Measurements from ENCODE around the gene TBX2.

TBX2 gene

GRCh38 chr17:61413661-61414126 is 14.1 kb downstream of the TBX2 start:
- no peak for TF ChIP-seq CTCF (conservative IDR thresholded peaks at IDR 0.05; ENCODE audit: low read depth, low read length)
- DNase-seq (ENCODE audit: low read depth) = no peak
- no peak overlapping the region for H3K4me3 ChIP-seq (ENCODE audit: low read length)

GRCh38 chr17:61414141-61414935 is 14.7 kb downstream of the TBX2 start:
- no peak for DNase-seq (ENCODE audit: low read depth)
- H3K4me3 ChIP-seq (ENCODE audit: low read length) = no peak overlapping the region
- no peak for TF ChIP-seq CTCF (conservative IDR thresholded peaks at IDR 0.05; ENCODE audit: low read depth, low read length)

- DNase-seq (ENCODE audit: low read depth) = no peak
- no peak for TF ChIP-seq CTCF (conservative IDR thresholded peaks at IDR 0.05; ENCODE audit: low read depth, low read length)
- no peak overlapping the region for H3K4me3 ChIP-seq (ENCODE audit: low read length)
These were observed 15.3 kb downstream of the TBX2 start for GRCh38 chr17:61414936-61415251.

- H3K4me3 ChIP-seq (ENCODE audit: low read length) = no peak overlapping the region
- no peak for TF ChIP-seq CTCF (conservative IDR thresholded peaks at IDR 0.05; ENCODE audit: low read depth, low read length)
- DNase-seq (ENCODE audit: low read depth) = no peak
These were observed 15.9 kb downstream of the TBX2 start for GRCh38 chr17:61415374-61416210.

- no peak overlapping the region for H3K4me3 ChIP-seq (ENCODE audit: low read length)
- TF ChIP-seq CTCF (conservative IDR thresholded peaks at IDR 0.05; ENCODE audit: low read depth, low read length) = no peak
- DNase-seq (ENCODE audit: low read depth) = no peak
These were observed 16.5 kb downstream of the TBX2 start for GRCh38 chr17:61416211-61416539.

- peak; percentile 24 for DNase-seq (ENCODE audit: low read depth)
- peak overlapping the region; percentile 20 for H3K4me3 ChIP-seq (ENCODE audit: low read length)
- peak; percentile 95 for TF ChIP-seq CTCF (conservative IDR thresholded peaks at IDR 0.05; ENCODE audit: low read depth, low read length)
These were observed 17.1 kb downstream of the TBX2 start for GRCh38 chr17:61416540-61417363.
